NCI-H2029 treated with DMSO at 0.1 percent for 48 hours (cell line): Measurements from ENCODE around the gene ZNF140.

Source experiments
- DNase-seq: peaks from one replicate; lab custom pipeline; 2025; lab: John Stamatoyannopoulos, UW

The ZNF140 gene

DNA sequence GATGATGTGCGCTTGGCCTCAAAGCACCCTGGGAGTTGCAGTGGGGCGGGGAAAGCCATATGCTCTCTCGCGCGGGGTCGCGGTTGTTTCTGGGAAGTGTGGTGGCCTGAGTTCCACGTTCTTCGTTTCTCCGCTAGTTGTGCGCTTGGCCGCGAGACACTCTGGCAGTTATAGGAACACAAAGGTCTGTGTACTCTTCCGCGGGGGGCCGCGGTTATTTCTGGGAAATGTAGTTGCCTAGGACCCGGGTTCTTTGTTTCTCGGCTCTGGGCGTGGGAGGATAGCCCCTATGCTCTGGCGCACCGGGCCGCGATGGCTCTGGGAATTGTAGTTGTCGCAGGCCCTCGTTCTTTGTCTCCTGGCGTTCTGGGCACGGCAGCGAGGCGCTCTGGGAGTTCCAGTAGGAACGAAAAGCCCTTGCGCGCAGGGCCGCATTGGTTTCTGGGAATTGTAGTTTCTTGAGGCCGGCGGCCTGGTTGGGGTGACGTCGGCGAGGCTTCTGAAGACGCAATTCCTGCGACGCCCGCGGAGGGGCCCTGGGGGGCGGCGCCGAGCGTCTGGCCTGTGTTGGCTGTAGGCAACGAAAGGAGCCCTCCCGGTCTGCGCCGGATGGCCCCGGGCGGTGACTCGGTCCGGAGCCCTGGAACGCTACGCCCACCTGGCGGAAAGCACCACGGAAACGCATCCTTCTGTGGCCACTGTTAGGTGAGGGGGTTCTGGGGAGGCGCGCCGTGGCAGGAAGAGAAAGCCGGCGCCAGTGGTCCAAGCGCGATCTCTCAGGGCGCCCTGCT, at the start of gene ZNF140:
TSS of gene ZNF140 (plus strand) at position 556 of the 791 bp plus-strand sequence. CDS start 398 bp downstream, outside the sequence.
- DNase-seq: peak; percentile 98

- peak; percentile 87 for DNase-seq
These were observed 43.3 kb upstream of the ZNF140 start, which contains the start of gene ZNF84 for GRCh38 chr12:133037207-133038005. Gene ZNF84, plus strand, starts transcription at chr12:133037509. Its CDS starts 3,959 bp downstream, at chr12:133041468.

DNA sequence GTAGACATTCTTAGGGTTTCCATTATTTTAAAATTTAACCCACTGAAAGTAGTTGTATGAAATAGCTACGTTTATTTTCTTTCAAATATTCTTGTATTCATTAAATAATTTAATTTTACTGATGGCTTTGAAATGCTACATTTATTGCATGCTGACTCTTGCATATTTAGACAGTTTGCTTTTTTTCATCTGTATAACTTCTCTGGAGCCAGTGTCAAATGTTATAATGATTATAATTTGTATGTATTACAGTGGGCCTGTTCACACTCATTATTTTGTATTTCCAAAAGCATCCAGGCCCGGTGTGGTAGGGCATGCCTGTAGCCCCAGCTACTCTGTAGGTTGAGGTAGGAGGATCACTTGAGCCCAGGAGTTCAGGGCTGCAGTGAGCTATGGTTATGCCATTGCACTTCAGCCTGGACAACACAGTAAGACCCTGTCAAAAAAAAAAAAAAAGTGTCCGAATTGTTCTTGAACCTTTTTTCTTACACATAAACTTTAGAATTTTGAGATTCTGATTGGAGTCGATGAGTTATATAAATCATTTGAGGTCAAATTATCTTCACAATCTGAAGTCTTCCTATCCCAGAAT, 42.5 kb upstream of the ZNF140 start:
- peak; percentile 1 for DNase-seq

- no peak for DNase-seq
These were observed 34.0 kb upstream of the ZNF140 start for GRCh38 chr12:133046698-133047097.

DNA sequence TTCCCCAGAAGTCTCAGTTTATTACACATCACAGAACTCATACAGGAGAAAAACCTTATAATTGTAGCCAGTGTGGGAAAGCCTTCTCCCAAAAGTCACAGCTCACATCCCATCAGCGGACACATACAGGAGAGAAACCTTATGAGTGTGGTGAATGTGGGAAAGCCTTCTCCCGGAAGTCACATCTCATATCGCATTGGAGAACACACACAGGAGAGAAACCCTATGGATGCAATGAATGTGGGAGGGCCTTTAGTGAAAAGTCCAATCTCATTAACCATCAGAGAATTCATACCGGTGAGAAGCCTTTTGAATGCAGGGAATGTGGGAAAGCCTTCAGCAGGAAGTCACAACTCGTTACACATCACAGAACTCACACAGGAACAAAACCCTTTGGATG, 23.3 kb upstream of the ZNF140 start:
- no peak for DNase-seq

- DNase-seq: no peak
These were observed 22.3 kb upstream of the ZNF140 start for GRCh38 chr12:133058203-133059113.

DNA sequence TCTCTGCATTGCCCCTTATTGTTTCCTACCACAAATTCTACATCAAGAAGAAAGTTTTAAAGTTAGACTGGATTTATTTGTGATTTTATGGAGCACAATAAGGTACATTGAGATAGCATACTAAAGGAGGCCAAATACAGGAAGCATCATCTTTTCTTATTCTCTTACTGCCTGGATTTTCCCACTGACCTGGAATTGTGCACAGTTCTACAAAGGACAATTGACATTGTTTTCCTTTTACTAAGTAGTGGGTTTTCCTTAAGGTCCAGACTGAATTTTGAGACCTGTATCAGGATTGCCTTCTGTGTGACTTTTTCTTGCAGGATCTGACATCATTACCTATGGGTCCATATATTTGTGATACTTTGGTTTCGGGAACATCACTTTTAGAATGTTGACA, 18.8 kb upstream of the ZNF140 start:
- no peak for DNase-seq

GRCh38 chr12:133063556-133063955, 17.2 kb upstream of the ZNF140 start:
- DNase-seq: no peak

GRCh38 chr12:133073836-133074235, 6.9 kb upstream of the ZNF140 start:
- no peak for DNase-seq

DNA sequence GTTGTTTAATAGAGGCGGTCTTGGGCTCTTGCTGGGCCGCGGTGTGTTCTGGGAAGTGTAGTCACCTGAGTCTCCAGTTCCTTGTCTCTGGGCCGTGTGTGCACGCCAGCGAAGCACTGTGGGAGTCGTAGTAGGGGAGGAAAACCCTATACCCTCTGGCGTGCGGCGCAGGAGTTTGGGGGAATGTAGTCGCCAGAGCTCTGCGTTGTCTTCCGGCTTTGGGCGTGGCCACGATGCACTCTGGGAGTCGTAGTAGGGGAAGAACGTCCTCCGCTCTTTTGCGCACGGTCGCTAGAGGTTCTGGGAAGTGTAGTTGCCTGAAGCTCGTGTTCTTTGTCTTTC, 726 bp upstream of the ZNF140 start:
- peak; percentile 99 for DNase-seq

- DNase-seq: peak; percentile 51
These were observed 547 bp downstream of the ZNF140 start for GRCh38 chr12:133081159-133081780.

- DNase-seq: no peak
These were observed 2.6 kb downstream of the ZNF140 start for GRCh38 chr12:133083345-133083744.

- DNase-seq: no peak
These were observed 24.9 kb downstream of the ZNF140 start for GRCh38 chr12:133105620-133106019.

- no peak for DNase-seq
These were observed 25.5 kb downstream of the ZNF140 start for GRCh38 chr12:133106253-133106652.

DNA sequence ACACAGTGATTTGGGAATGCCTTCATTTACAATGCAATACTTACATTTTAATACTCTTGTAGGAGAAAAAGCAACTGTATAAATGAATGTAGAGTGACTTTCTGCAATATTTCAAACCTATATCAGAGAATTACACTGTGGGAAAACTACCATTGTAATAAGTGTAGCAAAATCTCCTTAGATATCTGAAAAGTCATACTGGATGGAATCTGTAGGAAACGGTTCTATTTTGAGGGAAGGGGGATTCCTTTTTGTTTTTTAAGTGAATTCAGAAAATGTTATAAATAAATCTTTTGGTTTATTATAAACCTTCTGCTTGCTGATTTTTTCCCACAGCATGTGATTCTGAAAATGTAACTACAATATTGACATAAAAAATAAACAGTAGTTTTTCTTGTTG, 26.4 kb downstream of the ZNF140 start:
- no peak for DNase-seq

GRCh38 chr12:133108150-133108549, 27.4 kb downstream of the ZNF140 start:
- no peak for DNase-seq

- DNase-seq: no peak
These were observed 39.9 kb downstream of the ZNF140 start for GRCh38 chr12:133120385-133121191.

- DNase-seq: no peak
These were observed 44.0 kb downstream of the ZNF140 start for GRCh38 chr12:133124674-133125073.

GRCh38 chr12:133129368-133130037, 48.8 kb downstream of the ZNF140 start:
- DNase-seq: no peak
